ENCODE data around the gene INSYN2A. TPM values are rescaled to one million over a fixed set of nuclear protein-coding genes. Genes with fewer than 3 reads are reported as not detected.

INSYN2A gene
- total RNA-seq, 2 donors from 2014 or later = 0.13 TPM; not detected in 1

GRCh38 chr10:127157089-127157488 lies 39.3 kb downstream of the INSYN2A start:
- TF ChIP-seq CTCF (IDR thresholded peaks at IDR 0.05) = no peak
- Histone ChIP-seq H3K4me1 (no peaks in the 10 kb centered on the region), H3K27ac (no peak overlapping the region), H3K9ac (ENCODE audit: low read depth in 2 of 2, low read length in 2 of 2) (no peak overlapping the region), H3K4me3 (no peak overlapping the region), H3K27me3 (no peaks in the 10 kb centered on the region), H3K9me3 (no peaks in the 10 kb centered on the region), H3K36me3 (no peaks in the 10 kb centered on the region)
- DNase-seq = no peak
- intact Hi-C loops (cut with DNase I) = no loop called here

GRCh38 chr10:127154831-127155620 lies 41.4 kb downstream of the INSYN2A start:
- H3K4me3 ChIP-seq = no peak overlapping the region
- TF ChIP-seq CTCF (IDR thresholded peaks at IDR 0.05) = no peak
- intact Hi-C loops (cut with DNase I) = no loop called here
- H3K4me1 ChIP-seq = no peaks in the 10 kb centered on the region
- H3K27ac ChIP-seq = no peak overlapping the region
- no peak for DNase-seq
- H3K36me3 ChIP-seq = no peaks in the 10 kb centered on the region
- no peak overlapping the region for H3K9ac ChIP-seq (ENCODE audit: low read depth in 2 of 2, low read length in 2 of 2)
- H3K9me3 ChIP-seq = no peaks in the 10 kb centered on the region
- no peaks in the 10 kb centered on the region for H3K27me3 ChIP-seq

- no peak for DNase-seq
- intact Hi-C loops (cut with DNase I) = no loop called here
- TF ChIP-seq CTCF (IDR thresholded peaks at IDR 0.05) = no peak
Measured at GRCh38 chr10:127153181-127153580, 43.2 kb downstream of the INSYN2A start.

GRCh38 chr10:127151981-127152699 lies 44.3 kb downstream of the INSYN2A start:
- no peak overlapping the region for H3K27ac ChIP-seq
- H3K27me3 ChIP-seq = no peaks in the 10 kb centered on the region
- no peak for DNase-seq
- no peaks in the 10 kb centered on the region for H3K9me3 ChIP-seq
- H3K4me1 ChIP-seq = no peaks in the 10 kb centered on the region
- no peak overlapping the region for H3K9ac ChIP-seq (ENCODE audit: low read depth in 2 of 2, low read length in 2 of 2)
- intact Hi-C loops (cut with DNase I) = no loop called here
- H3K4me3 ChIP-seq = no peak overlapping the region
- H3K36me3 ChIP-seq = no peaks in the 10 kb centered on the region
- TF ChIP-seq CTCF (IDR thresholded peaks at IDR 0.05) = no peak

More at GRCh38 chr10:127153181-127153580, 43.2 kb downstream of the INSYN2A start:
- Histone ChIP-seq H3K4me3 (no peak overlapping the region), H3K4me1 (no peaks in the 10 kb centered on the region), H3K9me3 (no peaks in the 10 kb centered on the region), H3K27me3 (no peaks in the 10 kb centered on the region), H3K36me3 (no peaks in the 10 kb centered on the region), H3K27ac (no peak overlapping the region), H3K9ac (ENCODE audit: low read depth in 2 of 2, low read length in 2 of 2) (no peak overlapping the region)

- intact Hi-C loops (cut with DNase I) = no loop called here
Measured at GRCh38 chr10:127151541-127151940, 44.9 kb downstream of the INSYN2A start.

More at GRCh38 chr10:127151541-127151940, 44.9 kb downstream of the INSYN2A start:
- H3K9me3 ChIP-seq = no peaks in the 10 kb centered on the region
- H3K36me3 ChIP-seq = no peaks in the 10 kb centered on the region
- no peak for TF ChIP-seq CTCF (IDR thresholded peaks at IDR 0.05)
- DNase-seq = no peak
- H3K9ac ChIP-seq (ENCODE audit: low read depth in 2 of 2, low read length in 2 of 2) = no peak overlapping the region
- no peaks in the 10 kb centered on the region for H3K27me3 ChIP-seq
- no peaks in the 10 kb centered on the region for H3K4me1 ChIP-seq
- no peak overlapping the region for H3K27ac ChIP-seq
- no peak overlapping the region for H3K4me3 ChIP-seq

Data from colonic mucosa (tissue), 4 donors.